GM19035 (cell line): ENCODE measurements around the gene C9orf152.
"Not testable (repeated sequence)": the region's sequence is repeated elsewhere in the genome, so short reads cannot be mapped to it uniquely, and the experiment has no call there.

Experiments
- ATAC-seq: cut with Tn5 transposase; IDR thresholded peaks from one replicate; pipeline ENCODE4 v1.9.1; 2021; ENCODE audit not compliant: unreplicated experiment

C9orf152 gene, protein sequence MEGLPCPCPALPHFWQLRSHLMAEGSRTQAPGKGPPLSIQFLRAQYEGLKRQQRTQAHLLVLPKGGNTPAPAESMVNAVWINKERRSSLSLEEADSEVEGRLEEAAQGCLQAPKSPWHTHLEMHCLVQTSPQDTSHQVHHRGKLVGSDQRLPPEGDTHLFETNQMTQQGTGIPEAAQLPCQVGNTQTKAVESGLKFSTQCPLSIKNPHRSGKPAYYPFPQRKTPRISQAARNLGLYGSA

DNA sequence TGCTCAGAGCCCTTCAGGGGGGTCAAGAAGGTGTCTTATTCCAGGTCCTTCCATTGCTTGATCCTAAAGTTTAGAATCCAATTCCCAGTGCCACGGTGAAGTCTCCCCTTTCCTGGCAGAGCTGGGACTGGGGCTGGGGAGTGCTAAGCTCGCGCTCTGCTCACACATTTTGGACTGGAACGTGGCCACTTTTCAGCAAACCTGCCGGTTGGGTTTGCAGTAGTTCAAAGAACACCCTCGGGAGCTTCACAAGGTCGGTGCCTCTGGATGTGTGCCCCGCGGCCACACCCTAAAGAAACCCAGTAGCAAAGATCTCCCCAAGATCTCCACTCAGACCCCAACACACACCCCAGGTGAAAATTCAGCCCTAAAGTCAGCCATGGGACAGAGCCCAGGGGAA lies at the start of gene C9orf152:
Gene C9orf152 (minus strand): TSS at position 129 of the 400 bp plus-strand sequence. CDS start 580 bp downstream, outside the sequence.
- ATAC-seq: no peak

DNA sequence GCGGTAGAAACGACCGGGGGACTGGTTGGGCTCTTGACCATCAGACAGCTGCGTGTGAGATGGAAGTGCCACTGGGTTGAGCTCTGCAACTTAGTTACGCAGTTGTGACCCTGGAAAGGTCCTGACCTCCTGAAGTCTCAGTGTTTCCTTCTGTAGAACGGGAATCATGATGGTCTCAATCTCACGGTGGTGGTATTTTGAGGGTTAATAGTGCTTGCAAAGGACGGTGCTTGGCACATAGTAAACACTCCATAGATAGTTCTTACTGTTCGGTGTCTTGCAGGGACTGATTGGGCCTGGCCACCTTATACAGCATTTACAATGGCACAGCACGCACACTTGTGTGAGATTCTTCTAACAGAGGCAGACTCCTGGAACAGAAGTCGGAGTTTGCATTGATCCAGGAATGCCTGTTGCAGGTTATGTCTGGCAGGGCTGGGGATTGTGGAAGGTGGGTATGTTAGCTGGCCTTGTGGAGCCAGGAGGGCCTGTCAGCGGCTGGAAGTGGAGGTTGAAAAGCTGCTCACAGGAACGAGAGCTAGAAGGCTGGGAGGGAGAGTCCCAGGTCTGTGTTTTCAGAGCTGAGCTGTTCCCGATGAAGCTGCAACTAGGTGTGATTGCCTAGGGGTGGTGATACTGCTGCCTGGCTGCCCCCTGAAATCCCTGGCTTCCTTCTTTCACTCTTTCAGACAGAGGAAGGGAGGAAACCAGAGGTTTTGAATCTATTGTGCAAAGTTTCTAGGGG lies 49.3 kb upstream of the C9orf152 start:
- ATAC-seq: peak; percentile 1

DNA sequence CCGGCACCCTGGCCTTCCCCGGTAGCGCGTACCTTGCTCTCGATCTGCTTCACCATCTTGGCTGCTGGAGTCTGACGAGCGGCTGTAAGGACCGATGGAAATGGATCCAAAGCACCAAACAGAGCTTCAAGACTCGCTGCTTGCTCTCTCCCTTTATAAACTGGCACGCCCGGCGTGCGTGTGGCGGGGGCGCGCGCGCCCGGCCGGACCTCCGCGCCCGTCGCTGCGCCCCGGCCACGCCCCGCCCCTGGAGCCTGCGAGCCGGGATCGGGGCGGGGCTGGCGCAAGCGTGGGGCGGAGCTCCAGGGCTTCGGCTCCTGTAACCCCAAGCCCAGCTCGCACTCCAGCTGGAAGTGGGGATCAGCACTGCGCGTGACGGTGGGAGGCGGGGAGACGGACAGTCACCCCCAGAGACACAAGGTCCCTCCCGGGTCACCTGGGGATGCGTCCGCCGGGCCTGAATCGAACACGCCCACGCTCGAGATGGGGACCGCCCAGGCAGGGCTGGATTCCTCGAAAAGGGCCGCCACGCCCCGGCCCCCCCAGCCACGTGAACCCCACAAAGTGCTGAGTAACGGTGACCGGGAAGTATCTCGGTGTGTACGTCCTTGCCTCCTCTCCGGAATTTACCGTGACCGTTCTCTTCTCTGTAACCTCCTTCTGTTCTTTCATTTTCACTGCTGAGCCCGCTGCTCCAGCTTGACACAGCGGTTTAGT lies 48.6 kb upstream of the C9orf152 start, which contains the start of gene TXN:
Gene TXN (minus strand): TSS at position 128 of the 717 bp plus-strand sequence. CDS start 72 bp downstream, at position 56.
- peak; percentile 68 for ATAC-seq

DNA sequence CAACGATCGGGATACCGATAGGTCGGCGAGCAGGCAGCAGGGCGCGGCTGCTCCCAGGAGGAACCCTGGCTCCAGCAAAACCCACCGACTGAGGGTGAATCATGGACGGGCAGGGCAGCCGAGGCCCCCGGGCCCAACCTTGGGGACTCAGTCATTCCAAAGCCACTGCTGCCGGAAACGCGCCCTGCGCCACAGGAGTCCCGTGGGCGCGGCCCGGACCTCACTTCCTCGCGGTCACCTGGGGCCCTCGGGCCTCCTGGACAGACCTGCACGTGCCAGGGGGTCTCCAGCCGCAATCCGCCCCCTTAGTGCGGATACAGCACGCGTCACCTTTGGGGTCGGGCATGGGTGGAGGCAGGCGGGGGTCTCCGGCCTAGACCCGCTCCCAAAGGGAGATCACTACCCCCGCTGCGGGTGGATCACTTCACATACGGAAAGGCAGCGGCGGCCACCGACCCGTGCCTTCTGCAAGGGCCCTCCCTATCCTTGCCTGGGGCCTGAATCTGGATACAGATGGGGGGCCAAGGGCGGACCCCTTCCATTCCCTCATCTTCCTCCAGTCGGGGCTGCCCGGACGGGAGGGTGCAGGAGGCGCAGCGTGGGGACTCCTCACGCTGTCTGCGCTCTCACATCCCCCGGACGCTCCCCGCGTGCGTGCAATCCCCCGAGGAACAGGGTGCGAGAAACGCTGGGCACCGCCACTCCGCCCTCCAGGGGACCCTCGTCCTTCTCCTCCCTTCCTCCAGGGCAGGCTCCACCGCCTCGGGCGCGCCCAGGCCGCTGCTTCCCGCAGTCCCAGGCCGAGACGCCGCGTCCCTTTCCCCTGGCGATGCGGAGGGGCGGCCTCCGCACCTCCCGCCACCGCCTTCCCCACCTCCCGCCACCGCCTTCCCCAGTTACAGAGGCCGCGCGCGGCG lies 47.8 kb upstream of the C9orf152 start:
- ATAC-seq: peak; percentile 25

DNA sequence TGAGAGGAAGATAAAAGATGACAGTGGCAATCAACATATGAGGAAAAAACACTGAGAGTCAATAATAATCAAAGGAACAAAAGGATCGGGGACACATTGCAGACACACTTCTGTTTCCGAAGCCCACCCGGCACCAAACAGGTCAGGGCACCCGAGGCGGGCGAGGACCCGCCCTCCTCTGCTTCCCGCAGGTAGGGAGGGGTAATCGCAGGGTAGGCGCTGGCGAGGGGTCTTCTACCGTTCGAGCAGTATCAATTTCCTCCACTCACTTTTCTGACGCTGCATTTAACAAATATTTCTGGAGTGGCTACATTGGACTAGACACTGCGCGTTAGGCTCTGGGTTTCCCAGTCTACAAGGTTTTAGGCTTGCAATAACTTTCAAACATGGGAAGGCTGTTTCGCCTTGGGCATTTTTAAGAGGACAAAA lies 47.1 kb upstream of the C9orf152 start:
- no peak for ATAC-seq

DNA sequence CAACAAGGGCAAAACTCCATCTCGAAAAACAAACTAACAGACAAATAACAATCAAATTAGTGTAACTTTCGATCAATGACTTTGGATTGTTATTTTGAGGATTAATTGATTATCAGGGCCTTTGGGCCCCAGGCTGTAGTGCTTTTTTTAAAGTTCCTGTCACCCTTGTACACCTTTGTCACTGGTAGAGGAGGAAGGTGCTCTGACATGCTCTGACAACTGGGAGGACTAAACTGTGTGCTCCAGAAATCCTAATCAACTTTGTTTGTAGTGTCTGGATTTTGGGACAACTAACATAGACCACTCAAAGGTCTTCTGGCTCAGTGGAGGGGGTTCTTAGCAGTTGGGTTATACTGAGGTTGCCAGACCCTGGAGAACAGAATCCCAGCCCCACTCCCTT lies 46.5 kb upstream of the C9orf152 start:
- ATAC-seq: no peak

DNA sequence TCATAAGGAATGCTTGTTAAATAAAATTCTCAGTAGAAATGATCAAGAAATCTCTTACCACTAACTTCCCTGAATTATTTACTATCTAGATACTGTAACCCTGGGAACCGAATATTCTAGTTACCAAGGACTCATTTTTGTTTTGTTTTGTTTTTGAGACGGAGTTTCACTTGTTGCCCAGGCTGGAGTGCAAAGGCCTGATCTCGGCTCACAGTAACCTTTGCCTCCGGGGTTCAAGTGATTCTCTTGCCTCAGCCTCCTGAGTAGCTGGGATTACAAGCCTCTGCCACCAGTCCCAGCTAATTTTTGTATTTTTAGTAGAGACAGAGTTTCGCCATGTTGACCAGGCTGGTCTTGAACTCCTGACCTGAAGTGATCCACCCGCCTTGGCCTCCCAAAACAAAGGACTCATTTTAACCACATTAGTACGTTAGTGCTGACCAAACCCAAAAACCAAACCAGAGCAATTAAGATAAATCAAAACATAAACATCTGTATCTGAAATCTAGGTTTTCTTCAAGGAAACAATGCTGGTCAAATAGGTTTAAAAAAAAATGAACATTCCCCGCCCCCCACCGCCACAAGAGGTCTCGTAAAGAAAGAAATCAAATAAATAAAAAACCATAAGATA lies 44.7 kb upstream of the C9orf152 start:
- ATAC-seq: no peak

DNA sequence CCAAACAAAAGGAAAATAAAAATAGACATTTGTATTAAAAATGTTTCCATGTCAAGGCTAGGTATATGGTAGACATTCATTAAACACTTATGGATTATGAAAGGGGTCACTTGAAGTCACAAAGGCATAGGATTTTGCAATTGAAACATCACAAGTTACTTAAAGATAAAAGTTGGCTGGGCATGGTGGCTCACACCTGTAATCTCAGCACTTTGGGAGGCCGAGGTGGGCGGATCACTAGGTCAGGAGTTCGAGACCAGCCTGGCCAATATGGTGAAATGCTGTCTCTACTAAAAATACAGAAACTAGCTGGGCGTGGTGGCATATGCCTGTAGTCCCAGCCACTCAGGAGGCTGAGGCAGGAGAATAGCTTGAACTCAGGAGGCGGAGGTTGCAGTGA lies 43.8 kb upstream of the C9orf152 start:
- ATAC-seq: not testable (repeated sequence)

DNA sequence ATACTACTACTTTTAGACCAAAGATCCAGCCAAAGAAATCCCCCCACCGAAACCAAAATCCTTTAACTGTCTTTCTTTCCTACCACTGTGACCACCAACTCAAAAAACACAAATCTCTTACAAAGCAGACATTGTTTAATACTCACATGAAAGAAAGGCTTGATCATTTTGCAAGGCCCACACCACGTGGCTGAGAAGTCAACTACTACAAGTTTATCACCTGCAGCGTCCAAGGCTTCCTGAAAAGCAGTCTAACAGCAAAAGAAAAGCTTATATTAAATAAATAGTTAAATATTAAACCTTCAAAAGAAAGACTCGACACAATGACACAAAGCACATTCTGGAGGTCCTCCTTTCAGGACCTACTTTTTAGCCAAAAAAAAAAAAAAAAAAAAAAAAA lies 43.3 kb upstream of the C9orf152 start:
- no peak for ATAC-seq

DNA sequence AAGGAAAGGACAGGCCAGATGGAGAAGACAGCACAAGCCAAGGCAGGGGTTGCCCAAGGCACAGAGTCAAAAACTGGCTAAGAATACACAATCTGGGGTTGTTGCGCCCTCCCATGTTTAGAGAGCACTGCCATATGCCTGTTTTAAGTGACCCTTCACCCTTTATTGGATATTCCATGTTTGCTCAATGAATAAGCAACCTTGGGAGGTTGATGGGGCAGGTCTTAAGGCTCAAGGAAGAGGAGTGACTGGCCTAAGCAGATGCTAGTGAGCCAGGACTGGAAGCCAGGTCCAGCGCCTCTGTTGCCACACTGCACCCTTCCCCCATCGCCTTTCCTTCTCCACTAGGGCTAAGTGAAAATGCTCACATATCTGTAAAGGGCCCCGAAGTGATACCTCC lies 41.6 kb upstream of the C9orf152 start:
- no peak for ATAC-seq

DNA sequence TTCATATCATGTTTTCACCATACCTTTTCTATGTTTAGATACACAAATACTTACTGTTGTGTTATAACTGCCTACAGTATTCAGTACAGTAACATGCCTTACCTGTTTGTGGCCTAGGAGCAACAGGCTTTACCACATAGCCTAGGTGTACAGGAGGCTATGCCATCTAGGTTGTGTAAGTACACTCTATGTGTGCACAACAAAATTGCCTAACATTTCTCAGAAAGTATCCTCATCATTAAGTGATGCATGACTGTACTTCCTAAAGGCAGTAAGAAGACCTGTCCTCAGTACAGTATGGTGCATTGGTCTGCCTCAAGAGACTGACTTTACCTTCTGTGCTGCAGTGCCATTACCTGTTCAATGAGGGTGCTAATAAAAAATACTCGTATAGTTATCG lies 40.4 kb upstream of the C9orf152 start:
- ATAC-seq: no peak

DNA sequence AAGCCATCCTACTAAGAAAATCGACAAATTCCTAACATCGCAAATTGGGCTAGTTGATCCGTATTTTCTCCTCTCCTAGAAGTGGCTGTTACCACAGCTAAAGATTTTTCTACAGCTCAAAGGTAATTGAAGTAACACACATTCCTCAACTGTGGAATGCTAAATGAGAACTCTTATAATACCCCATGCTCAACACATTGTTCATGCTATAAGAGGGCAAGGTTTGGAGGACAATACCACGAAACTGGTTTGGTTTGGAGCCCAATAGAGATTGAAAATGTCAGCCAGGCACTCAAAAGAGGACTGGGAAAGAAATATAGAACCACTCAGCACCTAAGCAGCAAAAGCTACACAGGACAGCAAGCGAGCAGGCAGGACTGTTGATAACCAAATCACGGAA lies 38.3 kb upstream of the C9orf152 start:
- no peak for ATAC-seq

DNA sequence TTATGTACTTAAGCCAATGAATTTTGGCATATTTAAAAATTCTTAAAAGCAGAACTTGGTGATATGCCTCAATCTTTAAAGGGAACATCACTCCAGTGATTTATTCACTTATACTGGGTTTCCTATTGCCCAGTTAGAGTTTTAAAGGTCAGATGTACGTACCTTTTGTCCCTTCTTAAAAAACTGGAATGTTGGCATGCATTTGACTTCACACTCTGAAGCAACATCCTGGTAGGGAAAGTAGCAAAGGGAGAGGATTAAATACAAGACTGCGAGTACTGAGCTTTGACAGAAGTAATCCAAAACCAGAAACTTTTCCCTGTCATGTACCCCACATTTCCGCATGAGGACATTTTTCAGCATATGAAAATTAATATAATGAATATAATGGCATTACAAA lies 36.7 kb upstream of the C9orf152 start:
- no peak for ATAC-seq

DNA sequence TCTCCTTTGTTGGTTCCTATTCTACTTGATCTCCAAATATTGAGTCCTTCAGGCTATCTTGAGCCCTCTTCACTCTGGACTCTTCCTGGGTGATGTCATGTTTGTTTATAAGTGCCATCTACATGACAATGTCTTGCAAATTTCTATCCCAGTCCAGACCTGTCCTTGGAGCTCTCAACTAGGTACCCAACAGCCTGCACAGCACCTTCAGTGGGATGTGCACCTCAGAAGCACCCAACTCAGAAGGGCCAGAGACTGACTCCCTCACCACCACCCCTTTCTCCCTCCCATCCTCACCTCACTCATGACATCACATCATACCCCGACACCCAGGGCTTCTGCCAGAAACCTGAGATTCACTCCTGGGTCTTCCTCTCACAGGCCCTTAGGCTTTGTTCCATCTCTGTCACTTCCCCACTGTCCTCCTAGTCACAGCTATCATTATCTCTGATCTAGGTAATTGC lies 33.9 kb upstream of the C9orf152 start:
- ATAC-seq: no peak

DNA sequence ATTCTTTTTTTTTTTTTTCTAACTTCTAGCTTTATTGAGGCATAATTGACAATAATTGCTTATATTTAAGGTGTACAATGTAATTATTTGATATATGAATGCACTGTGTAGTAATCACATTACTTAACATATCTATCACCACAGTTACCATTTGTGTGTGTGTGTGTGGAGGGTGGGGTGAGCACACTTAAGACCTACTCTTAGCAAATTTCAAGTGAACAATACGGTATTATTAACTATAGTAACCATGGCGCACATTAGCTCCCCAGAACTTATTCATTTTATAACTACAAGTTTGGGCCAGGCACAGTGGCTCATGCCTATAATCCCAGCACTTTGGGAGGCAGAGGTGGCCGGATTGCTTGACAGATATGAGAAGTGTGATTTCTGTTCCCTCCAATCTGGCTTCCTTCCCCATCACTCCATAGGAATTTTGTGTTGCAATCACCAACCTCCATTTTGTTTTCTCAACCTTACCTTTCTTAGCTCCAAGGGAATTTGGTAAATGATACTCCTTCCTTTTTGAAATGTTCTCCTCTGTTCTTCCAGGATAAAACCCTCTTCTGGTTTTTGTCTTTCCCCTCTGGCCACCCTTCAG lies 33.4 kb upstream of the C9orf152 start:
- ATAC-seq: no peak

DNA sequence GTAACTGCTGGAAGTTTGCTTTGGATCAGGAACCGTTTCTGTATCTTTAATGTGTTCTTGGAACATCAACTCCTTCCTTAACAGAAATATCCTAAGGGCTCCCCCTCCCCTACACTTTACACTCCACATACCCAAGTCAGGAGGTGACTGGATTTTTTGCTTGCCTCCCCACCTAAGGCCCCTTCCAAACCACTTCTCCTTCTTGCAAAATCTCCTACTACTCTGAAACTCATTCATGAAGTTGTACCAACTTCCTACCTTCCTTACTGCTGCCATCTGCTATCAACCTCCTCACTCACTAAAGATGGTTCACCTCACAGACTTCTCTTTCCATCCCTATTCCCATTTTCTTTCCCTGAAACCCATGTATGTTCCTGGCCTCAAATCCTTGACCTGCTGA lies 32.2 kb upstream of the C9orf152 start:
- no peak for ATAC-seq

DNA sequence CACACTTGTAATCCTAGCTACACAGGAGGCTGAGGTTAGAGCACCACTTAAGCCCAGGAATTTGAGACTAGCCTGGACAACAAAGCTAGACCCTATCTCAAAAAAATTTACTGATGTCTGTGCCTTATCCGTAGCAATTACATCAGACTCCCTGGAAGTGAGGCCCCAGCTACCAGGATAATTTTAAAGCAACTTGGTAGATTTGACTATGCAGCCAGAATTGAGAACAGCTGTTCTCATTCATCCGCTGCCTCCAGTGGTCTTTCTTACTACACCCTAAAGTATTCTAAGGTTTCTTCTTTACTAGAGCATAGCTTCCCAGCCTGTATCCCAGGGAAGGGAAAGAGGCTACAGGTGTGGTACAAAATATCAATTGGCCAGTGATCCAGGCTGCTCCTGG lies 20.4 kb upstream of the C9orf152 start:
- no peak for ATAC-seq

DNA sequence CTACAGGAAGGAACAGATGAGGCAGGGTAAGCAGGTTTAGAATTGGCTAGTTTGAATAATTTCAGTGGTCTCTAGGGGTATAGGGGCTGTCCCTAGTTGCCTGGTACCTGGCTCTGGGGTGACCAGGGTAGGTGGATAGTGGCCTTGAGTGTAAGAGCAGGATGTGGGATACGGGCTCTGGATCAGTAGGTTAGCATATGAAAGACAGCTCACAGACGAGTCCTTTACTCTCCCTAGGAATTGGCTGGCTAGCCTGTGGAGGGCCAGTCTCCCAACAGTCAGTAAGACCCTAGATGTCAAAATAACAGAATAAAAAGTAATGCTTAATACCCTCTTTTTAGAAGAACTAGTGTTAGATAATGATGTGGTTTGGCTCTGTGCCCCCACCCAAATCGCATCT lies 16.6 kb upstream of the C9orf152 start:
- no peak for ATAC-seq

DNA sequence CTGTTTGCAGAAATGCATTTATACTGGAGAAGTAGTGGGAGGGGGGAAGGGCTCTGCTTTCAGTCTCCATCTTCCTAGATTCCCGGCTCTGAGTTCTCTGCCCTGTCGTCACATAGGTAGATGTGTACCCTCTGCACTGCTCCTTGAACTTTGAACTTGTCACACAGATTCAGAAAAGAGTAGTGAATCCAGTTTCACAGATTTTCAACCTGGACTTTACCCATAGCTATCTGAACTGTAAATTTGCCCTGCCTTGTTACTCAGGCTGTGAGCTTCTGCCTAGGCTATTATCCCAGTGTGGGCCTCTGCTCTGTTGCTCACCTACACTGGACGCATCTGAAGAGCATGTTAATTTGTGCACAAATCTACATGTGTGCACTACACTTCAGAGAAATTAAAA lies 12.8 kb upstream of the C9orf152 start:
- ATAC-seq: no peak

DNA sequence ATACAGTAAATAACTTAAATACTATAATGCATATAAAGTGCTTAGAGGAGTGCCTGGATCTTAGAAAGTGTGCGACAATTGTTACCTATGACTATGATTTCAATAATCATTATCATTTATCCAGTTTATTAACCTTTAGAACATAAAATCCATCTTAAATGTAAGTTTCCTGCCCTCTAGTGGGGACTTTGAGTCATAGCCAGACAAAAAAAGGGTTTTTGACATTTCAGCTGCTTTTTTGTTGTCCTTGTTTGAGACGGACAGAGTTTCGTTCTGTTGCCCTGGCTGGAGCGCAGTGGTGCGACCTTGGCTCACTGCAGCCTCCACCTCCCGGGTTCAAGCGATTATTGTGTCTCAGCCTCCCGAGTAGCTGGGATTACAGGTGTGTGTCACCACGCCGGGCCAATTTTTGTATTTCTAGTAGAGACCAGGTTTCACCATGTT lies 9.7 kb upstream of the C9orf152 start:
- no peak for ATAC-seq
